GM18520 (cell line): ENCODE measurements around the gene NELFB.
"Not testable (repeated sequence)": the region's sequence is repeated elsewhere in the genome, so short reads cannot be mapped to it uniquely, and the experiment has no call there.

Experiments
- ATAC-seq: cut with Tn5 transposase; IDR thresholded peaks from one replicate; pipeline ENCODE4 v1.9.1; 2021; ENCODE audit not compliant: unreplicated experiment

NELFB gene

DNA sequence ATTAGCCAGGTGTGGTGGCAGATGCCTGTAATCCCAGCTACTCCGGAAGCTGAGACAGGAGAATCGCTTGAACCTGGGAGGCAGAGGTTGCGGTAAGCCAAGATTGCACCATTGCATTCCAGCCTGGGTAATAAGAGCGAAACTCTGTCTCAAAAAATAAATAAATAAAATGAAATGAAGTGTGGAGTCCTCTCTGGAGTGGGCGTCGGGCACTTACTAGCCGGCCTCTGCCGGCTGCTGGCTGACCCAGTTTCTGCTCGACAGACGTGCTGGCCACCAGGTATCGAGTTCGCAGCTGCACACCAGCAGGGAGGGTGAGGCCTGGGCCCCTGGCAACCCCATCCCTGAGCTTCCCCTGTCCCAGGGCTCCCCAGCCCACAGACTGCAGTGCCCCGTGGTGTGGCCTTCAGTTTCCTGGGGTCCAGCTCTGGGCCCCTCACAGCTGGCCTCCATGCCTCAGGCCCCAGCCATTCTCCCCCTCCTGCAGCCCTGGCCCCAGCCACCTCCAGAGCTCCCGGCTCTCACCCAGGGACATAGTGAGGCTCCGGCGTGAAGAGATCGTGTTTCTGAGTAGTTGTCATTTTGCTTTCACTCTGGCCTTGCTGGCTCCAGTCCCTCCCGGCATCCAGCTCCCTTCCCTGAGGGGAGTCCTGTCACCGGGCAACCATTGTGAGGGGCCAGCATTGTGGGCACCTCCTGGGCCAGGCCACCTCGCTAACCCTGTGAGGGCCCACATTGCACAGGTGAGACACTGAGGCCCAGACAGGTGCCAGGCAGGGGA is 7.8 kb upstream of the NELFB start:
- ATAC-seq = no peak

GRCh38 chr9:137247916-137248175 is 7.3 kb upstream of the NELFB start:
- no peak for ATAC-seq

DNA sequence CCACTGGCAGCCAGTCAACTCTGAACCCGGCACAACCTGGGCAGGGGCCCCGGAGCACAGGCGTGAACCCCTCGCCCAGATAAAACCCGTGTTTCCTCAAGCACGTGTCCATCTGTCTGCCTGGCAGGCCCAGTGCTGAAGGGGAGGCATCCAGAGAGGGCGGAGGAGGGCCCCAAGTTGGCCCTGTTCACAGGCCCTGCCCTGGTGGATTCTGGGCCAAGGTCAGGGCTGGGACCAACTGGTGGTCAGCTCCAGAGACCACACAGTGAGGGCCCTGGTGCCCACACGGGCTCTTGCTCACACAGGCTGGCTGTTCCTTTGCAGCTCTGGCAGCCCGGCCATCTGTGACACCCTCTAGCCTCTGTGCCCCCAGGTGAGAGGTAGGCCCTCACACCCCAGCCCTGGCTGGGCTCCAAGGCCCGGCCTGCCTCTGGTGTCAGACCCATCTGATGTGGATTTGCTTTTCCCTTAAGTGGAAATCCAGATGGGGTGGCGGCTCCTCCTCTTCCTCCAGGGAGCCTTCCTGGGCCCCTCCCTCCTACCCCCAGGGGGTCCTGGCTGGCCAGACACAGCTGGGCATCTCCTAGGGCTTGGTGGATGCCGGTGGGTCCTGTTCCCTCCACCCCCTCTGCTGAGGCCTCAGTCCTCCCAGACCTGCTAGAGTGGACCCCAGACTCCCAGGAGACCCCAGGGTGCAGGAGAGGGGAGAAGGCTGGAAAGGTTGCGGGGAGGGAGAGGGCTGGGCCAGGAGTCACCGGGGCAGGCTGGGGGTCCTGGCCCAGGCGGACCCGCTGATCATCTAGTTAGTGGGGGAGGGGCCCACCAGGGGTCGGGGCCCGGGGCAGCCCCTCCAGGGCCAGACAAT is 4.6 kb upstream of the NELFB start:
- no peak for ATAC-seq

DNA sequence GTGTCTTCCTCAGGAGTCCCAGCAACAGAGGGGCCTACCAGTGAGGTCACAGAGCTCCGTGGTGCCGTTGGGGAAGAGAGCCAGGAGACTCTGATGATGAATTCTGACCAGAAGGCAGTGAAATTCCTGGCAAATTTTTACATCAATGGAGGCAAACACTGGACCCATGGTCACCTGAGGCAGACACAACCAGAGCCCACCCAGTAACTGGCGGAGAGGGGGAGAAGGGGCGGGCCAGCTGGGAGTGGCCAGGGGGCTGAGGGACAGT is 4.0 kb upstream of the NELFB start, which contains the start of gene STPG3:
Gene STPG3, plus strand, starts transcription at position 93 of the 268 bp plus-strand sequence. Its CDS starts 1 bp downstream, at position 94.
- ATAC-seq = no peak

GRCh38 chr9:137251490-137252268 is 3.4 kb upstream of the NELFB start:
- ATAC-seq = no peak

GRCh38 chr9:137252555-137253506 is 2.3 kb upstream of the NELFB start:
- ATAC-seq = no peak

- no peak for ATAC-seq
These were observed 1.2 kb upstream of the NELFB start for GRCh38 chr9:137253717-137254623.

- no peak for ATAC-seq
These were observed 454 bp downstream of the NELFB start for GRCh38 chr9:137255448-137256114.

GRCh38 chr9:137256362-137256761 is 1.2 kb downstream of the NELFB start:
- ATAC-seq = no peak

- ATAC-seq = no peak
These were observed 1.7 kb downstream of the NELFB start for GRCh38 chr9:137256856-137257255.

GRCh38 chr9:137262173-137262908 is 7.2 kb downstream of the NELFB start:
- not testable (repeated sequence) for ATAC-seq

DNA sequence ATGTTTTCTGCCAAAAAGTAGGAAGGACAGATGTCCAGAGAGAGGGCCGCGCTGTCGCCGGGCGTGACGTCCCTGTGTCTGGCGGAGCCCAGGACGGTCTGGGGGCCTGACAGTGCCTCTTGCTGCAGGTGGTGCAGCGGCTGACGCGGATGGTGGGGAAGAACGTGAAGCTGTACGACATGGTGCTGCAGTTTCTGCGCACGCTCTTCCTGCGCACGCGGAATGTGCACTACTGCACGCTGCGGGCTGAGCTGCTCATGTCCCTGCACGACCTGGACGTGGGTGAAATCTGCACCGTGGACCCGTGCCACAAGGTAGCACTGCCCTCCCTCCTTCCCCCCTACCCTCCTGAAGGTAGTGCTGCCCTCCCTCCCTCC is 7.8 kb downstream of the NELFB start:
- no peak for ATAC-seq

- ATAC-seq = no peak
These were observed 8.4 kb downstream of the NELFB start for GRCh38 chr9:137263506-137263905.

- ATAC-seq = no peak
These were observed 8.9 kb downstream of the NELFB start for GRCh38 chr9:137264067-137264466.

DNA sequence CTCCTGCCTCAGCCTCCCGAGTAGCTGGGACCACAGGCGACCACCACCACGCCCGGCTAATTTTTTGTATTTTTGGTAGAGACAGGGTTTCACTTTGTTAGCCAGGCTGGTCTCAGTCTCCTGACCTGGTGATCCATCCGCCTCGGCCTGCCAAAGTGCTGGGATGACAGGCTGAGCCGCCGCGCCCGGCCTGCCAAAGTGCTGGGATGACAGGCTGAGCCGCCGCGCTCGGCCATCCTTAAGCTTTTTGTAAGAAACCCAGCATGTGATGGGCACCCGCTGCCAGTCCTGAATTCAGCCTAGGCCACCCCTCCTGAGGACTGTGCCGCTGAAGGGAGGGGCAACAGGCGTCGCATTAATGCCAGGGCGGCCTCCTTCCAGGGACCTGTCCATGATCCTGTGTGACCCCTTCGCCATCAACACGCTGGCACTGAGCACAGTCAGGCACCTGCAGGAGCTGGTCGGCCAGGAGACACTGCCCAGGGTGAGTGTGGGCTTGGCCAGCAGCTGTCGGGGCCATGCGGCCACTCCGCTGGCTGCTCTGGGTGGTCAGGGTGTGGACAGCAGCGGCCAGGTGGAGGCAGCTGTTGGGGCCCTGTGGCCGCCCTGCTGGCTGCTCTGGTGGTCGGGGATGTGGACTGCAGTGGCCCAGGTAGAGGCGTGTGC is 10.5 kb downstream of the NELFB start:
- no peak for ATAC-seq

DNA sequence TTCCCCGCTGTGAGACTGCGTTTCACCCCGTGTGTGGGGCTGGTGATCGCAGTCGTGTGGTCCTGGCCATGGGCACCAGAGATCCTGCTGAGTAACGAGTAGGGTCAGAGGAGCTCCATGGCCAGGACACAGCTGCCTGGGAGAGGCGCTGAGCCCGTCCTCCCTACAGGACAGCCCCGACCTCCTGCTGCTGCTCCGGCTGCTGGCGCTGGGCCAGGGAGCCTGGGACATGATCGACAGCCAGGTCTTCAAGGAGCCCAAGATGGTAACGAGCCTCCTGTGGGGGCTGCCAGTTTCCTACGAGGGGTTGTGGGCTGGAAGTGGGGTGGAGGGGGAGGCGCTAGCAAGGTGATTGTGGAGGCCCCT is 11.0 kb downstream of the NELFB start:
- no peak for ATAC-seq

- no peak for ATAC-seq
These were observed 11.7 kb downstream of the NELFB start for GRCh38 chr9:137266585-137267453.
